ENCODE measurements around the gene ODAD4. TPM values are rescaled to one million over a fixed set of nuclear protein-coding genes. Genes with fewer than 3 reads are reported as not detected.
A peak's percentile ranks its signal among the peaks of the same experiment; 100 is the strongest.

The ODAD4 gene
- total RNA-seq, 6 experiments from 2014 or later = 0.12 to 0.13 (median 0.12) TPM; not detected in 3

- Histone ChIP-seq H3K27me3 (no peaks in the 10 kb centered on the region), H3K4me3 (no peak overlapping the region), H3K27ac (peak overlapping the region in 1 of 3 donors; percentile 5), H3K4me1 (peaks cover 0 to 23% (median 5%) of the 10 kb centered on the region in 4 donors), H3K36me3 (peaks cover 13 to 53% (median 23%) of the 10 kb centered on the region in 4 donors), H3K9me3 (no peaks in the 10 kb centered on the region)
- DNase-seq (no peak), ATAC-seq (peak in 3 of 4 donors; percentile 19 to 52 (median 45))
- 61% methylated on average over 3 of the region's 3 CpGs for WGBS (ENCODE audit: insufficient coverage, low coverage, low lambda C conversion rate, missing lambda C conversion rate)
- intact Hi-C loops (cut with DNase I) = no loop called here
- TF ChIP-seq, protein P1, sequence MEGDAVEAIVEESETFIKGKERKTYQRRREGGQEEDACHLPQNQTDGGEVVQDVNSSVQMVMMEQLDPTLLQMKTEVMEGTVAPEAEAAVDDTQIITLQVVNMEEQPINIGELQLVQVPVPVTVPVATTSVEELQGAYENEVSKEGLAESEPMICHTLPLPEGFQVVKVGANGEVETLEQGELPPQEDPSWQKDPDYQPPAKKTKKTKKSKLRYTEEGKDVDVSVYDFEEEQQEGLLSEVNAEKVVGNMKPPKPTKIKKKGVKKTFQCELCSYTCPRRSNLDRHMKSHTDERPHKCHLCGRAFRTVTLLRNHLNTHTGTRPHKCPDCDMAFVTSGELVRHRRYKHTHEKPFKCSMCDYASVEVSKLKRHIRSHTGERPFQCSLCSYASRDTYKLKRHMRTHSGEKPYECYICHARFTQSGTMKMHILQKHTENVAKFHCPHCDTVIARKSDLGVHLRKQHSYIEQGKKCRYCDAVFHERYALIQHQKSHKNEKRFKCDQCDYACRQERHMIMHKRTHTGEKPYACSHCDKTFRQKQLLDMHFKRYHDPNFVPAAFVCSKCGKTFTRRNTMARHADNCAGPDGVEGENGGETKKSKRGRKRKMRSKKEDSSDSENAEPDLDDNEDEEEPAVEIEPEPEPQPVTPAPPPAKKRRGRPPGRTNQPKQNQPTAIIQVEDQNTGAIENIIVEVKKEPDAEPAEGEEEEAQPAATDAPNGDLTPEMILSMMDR (IDR thresholded peaks at IDR 0.05) = no peak
- no peak for TF ChIP-seq POLR2A (IDR thresholded peaks at IDR 0.05)
Measured at GRCh38 chr17:42000413-42001133, 70.2 kb downstream of the ODAD4 start.

DNA sequence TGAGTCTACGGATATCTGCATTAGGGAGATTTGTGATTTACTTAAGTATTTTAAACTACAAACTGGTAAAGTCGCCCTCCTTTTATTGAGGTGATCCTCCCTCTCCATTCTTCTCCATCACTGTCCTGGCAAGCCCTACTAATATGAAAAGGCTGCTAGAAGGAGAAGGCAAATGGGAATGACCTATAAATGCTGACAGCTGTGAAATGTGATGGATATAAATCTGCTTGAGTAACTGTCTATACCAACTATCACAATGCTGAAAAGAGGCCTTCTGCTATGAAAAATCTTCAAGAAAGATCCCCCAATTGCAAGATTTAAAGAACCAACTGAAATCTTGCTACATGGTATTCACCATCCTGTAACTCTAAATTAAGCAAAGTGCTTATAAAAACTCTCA lies 71.3 kb downstream of the ODAD4 start:
- WGBS (ENCODE audit: insufficient coverage, low coverage, low lambda C conversion rate, missing lambda C conversion rate) = 100% methylated on average over 2 of the region's 2 CpGs
- DNase-seq = no peak
- no peak for ATAC-seq
- TF ChIP-seq, protein P1 (IDR thresholded peaks at IDR 0.05) = no peak
- no peak for TF ChIP-seq POLR2A (IDR thresholded peaks at IDR 0.05)
- H3K36me3 ChIP-seq = peaks cover 4 to 41% (median 16%) of the 10 kb centered on the region in 4 donors
- no peaks in the 10 kb centered on the region for H3K9me3 ChIP-seq
- H3K4me1 ChIP-seq = peaks cover 0 to 23% (median 5%) of the 10 kb centered on the region in 4 donors
- H3K27me3 ChIP-seq = no peaks in the 10 kb centered on the region
- H3K27ac ChIP-seq = no peak overlapping the region
- H3K4me3 ChIP-seq = no peak overlapping the region
- intact Hi-C loops (cut with DNase I) = no loop called here

- intact Hi-C loops (cut with DNase I) = no loop called here
- TF ChIP-seq, protein P1 (IDR thresholded peaks at IDR 0.05) = no peak
- no peak for TF ChIP-seq POLR2A (IDR thresholded peaks at IDR 0.05)
- Histone ChIP-seq H3K4me3 (no peak overlapping the region), H3K9me3 (no peaks in the 10 kb centered on the region), H3K4me1 (peaks cover 0 to 23% (median 5%) of the 10 kb centered on the region in 4 donors), H3K36me3 (peaks cover 0 to 36% (median 13%) of the 10 kb centered on the region in 4 donors), H3K27me3 (no peaks in the 10 kb centered on the region), H3K27ac (no peak overlapping the region)
- 84% methylated on average over 6 of the region's 7 CpGs for WGBS (ENCODE audit: insufficient coverage, low coverage, low lambda C conversion rate, missing lambda C conversion rate)
- ATAC-seq (no peak), DNase-seq (no peak)
Measured at GRCh38 chr17:42002175-42002791, 71.9 kb downstream of the ODAD4 start.

- no peak for DNase-seq
- Histone ChIP-seq H3K36me3 (peaks cover 0 to 30% (median 12%) of the 10 kb centered on the region in 4 donors), H3K4me1 (peaks cover 0 to 23% (median 5%) of the 10 kb centered on the region in 4 donors), H3K9me3 (no peaks in the 10 kb centered on the region), H3K27ac (no peak overlapping the region), H3K27me3 (no peaks in the 10 kb centered on the region), H3K4me3 (no peak overlapping the region)
- 54% methylated on average over 3 of the region's 3 CpGs for WGBS (ENCODE audit: insufficient coverage, low coverage, low lambda C conversion rate, missing lambda C conversion rate)
- intact Hi-C loops (cut with DNase I) = no loop called here
- no peak for TF ChIP-seq POLR2A (IDR thresholded peaks at IDR 0.05)
- TF ChIP-seq, protein P1 (IDR thresholded peaks at IDR 0.05) = no peak
- peak in 1 of 4 donors; percentile 39 for ATAC-seq
Measured at GRCh38 chr17:42002792-42003301, 72.4 kb downstream of the ODAD4 start.
